ENCODE measurements around the gene PRAMEF8.
"Not testable (repeated sequence)": the region's sequence is repeated elsewhere in the genome, so short reads cannot be mapped to it uniquely, and the experiment has no call there.

DNA sequence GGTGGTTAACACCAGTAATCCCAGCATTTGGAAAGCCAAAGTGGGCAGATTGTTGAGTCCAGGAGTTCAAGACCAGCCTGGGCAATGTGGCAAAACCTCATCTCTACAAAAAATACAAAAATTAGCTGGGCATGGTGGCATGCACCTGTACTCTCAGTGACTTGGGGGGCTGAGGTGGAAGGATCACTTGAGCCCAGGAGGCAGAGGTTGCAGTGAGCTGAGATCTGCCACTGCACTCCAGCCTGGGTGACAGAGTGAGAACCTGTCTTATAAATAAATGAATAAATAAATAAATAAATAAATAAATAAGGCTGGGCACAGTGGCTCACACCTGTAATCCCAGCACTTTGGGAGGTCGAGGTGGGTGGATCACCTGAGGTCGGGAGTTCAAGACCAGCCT, 52.9 kb downstream of the PRAMEF8 start:
- TF ChIP-seq, protein P1, sequence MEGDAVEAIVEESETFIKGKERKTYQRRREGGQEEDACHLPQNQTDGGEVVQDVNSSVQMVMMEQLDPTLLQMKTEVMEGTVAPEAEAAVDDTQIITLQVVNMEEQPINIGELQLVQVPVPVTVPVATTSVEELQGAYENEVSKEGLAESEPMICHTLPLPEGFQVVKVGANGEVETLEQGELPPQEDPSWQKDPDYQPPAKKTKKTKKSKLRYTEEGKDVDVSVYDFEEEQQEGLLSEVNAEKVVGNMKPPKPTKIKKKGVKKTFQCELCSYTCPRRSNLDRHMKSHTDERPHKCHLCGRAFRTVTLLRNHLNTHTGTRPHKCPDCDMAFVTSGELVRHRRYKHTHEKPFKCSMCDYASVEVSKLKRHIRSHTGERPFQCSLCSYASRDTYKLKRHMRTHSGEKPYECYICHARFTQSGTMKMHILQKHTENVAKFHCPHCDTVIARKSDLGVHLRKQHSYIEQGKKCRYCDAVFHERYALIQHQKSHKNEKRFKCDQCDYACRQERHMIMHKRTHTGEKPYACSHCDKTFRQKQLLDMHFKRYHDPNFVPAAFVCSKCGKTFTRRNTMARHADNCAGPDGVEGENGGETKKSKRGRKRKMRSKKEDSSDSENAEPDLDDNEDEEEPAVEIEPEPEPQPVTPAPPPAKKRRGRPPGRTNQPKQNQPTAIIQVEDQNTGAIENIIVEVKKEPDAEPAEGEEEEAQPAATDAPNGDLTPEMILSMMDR (IDR thresholded peaks at IDR 0.05), result not testable (repeated sequence)
- not testable (repeated sequence) for TF ChIP-seq EP300, POLR2A (IDR thresholded peaks at IDR 0.05)

Measured in tibial nerve (tissue), 4 donors.